MV-4-11 (cell line): Measurements from ENCODE around the gene AFMID.

Experiments
- DNase-seq: peaks from one replicate; lab custom pipeline; 2025; lab: John Stamatoyannopoulos, UW

AFMID gene

DNA sequence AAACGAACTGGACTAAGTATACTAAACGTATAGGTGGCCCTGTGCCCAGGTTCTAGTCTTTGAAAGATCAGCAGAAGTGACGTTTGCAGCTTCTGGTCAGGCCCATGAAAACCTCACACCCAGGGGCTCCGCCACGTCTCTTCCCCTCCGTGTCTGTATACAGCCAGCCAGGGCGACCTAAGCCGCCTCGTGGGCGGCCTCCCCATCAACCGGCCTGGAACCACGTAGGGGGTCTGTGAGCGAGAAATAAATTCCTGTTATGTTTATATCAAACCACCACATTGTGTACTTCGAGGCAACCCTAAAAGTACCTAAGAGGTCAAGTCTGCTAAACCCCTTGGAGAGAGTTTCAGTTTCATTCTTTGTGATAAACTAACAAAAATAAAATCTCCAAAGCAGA, 7.1 kb upstream of the AFMID start:
- DNase-seq: no peak

DNA sequence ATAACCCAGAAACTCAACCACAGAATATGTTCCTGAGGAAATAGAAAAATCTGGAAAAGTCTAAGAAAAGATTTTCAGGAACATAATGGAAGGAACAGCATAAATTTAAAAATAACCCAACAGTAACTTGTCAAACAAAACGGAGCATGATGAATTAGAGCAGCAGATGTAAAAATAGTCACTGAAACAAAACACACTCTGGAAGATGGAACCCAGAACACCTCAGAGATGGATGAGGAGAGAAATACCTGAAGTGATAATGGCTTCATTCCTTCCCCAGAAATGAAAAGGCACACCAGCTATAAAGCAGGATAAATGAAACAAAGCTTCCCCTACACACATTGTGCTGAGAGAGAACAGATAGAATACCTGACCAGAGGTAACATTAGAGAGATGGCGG, 6.7 kb upstream of the AFMID start:
- no peak for DNase-seq

DNA sequence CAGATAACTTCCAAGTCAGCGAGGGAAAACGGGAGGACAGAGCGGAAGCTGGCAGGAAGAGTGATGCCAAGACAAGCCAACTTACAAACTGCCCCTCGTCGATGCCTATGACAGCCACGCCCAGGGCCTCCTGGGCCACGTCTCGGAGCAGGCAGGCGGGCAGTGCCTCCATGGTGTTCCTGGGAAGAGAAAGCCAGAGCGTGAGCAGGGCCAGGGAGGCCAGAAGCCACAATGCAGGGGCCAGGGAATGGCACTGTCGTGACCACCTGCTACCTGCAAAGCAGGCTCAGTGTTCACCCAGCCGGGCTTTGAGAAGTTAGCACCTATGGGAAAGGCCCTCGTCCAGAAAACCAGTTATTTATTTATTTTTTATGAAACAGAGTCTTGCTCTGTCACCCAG, 4.7 kb upstream of the AFMID start:
- DNase-seq: no peak

DNA sequence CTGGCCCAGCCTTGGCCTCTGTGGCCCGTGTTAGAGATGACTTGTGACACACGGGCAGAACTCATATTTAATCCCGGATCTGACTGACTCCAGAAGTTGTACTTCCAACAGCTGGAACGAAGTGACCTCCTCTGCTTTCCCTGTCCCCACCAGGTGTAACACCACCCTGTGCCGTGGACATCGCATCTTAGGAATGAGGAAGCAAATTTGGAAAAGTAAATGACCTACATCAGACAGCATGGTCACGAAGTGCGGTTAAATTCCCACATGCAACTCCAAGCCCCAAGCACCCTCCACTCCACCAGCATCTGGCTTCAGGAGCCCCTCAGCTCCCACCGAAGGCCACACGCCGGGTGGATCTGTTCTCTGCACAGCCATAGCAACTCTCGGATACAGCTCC, 3.2 kb upstream of the AFMID start:
- DNase-seq: no peak

DNA sequence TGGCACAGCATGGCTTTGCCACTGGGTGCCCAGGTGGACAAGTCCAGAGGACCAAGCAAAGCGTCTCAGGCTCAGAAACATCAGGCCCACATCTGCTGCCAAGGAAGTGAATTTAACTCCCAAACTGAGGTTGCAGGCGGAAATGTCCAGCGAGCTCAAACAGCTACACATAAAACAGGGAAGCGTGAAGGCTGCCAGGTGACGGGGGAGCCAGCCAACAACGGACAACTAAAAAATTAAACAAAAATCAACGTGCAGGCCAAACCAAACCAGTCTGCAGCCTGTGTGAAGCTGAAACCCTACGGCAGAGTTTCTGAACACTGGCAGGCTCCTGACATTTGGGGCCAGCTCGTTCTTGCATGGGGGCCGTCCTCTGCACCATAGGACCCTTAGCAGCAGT, 2.8 kb upstream of the AFMID start:
- no peak for DNase-seq

DNA sequence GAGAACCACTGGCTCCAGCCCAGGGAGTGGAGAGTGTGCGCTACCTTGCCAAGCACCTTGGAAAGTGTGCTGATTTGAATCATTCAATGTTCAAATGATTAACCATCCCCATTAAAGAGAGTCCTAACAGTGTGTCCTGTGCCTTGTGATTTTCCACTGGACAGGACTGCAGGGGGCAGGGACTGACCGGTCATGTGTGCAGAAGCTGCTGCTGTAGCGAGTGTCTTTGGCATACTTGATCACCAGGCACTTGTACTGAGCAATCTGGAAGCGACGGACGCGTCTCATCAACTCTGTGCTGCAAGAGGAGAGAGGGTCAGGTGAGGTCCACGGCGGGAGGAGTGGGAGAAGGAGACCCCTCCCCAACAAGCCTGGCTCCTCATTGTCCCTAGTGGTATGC, 2.3 kb upstream of the AFMID start:
- no peak for DNase-seq

DNA sequence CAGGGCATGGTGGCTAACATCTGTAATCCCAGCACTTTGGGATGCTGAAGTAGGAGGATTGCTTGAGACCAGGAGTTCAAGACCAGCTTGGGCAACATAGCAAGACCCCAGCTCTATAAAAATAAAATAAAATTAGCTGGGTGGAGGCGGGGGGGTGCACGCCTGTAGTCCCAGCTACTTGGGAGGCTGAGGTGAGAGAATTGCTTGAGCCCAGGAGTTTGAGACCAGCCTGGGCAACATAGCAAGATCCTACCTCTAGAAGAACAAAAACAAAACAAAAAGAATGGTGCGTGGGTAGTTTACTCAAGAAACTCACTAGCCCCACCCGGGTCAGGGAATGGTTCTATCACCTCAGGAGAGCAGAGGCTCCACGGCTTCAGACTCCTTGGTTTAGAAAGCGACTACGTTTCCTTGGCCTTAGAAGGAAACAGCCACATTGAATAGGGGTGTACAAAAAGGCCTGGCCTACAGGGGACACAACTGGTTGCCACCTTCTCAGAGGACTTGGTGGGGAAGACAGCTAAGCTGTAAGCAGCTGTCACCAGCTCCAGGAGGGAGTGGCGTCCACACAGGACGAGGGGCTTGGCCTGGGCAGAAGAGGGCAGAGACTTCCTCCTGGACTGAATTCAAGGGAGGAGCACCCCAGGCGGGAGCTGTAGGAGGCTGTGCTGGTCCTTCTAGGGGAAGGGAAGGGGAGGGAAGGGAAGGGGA, 1.0 kb upstream of the AFMID start:
- peak; percentile 56 for DNase-seq

DNA sequence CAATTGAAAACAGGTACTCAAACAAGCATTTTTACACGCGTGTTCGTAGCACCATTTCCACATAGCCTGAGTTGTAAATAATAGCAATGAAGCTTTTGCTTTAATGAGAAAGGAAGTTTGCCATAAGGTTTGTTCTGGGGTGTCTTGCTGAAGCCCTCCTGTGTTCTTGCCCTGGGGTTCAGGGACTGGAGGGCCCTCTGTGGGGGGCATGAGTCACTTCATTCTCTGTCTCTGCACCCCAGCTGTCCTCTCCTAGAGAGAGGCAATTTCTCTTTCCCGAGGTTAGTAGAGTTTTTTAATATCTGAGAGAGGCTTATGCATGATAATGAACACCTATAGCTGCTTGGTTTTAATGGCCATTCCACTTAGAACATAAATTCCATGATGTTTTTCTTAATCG, 9.6 kb downstream of the AFMID start:
- DNase-seq: no peak

DNA sequence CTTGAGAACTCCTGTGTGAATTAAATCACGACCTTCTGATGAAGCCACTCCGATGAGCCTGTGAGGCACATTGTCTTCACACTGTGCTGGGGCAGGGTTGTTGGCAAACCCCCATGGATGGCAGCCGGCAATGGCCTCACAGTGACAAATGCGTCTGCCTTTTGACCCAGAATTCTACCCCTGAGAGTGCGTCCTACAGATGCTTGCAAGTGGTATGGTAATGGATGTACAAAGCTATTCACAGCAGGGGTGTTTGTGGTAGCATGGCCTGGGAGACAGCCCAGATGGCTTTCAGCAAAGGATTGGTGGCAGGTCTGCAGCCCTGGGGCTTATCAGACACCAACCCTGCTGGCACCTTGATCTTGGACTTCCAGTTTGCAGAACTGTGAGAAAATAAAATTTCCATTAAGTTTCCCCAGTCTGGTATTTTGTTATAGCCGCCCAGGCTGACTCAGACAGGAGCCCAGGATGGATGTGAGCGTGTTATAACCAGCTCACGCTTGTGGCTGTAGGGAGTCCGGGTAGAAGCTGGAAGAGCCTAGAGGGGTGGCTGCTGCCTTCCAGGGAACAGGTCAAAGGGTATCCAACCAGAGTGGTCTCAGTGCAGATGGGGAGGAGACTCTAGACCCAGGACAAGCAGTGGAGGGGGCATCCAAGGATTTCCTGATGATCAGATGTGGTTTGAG, 10.1 kb downstream of the AFMID start:
- DNase-seq: no peak

DNA sequence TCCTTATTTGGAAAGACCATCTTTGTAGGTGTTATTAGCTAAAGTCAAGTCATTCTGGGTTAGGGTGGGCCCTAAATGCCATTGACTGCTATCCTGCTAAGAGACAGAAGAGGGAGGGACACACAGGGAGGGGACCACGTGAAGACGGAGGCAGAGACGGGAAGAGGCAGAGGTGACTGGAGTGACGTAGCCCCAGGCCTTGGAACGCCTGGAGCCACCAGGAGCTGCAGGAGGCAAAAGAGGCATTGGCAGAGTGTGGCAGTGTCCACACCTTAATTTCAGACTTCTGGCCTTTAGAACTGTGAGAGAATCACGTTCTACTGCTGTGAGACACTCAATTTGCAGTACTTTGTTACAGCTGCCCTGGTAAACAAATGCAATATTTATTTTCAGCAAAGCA, 13.3 kb downstream of the AFMID start:
- DNase-seq: no peak

DNA sequence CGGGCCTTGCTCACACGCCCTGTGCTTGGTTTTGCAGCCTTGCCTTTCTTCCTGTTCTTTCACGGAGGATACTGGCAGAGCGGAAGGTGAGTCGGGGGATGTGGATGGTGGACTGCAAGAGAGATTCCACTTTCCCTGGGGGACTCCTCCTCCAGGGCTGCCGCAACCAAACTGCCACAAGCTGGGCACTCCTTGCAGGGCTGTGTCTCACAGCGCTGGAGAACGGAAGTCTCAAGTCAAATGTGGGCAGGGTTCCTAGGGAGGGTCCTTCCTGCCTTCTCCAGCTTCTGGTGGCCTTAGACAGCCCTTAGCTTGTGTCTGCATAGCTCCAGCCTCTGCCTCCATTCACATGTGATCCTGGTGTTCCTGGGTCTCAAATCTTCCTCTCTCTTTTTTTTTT, 15.5 kb downstream of the AFMID start:
- no peak for DNase-seq

DNA sequence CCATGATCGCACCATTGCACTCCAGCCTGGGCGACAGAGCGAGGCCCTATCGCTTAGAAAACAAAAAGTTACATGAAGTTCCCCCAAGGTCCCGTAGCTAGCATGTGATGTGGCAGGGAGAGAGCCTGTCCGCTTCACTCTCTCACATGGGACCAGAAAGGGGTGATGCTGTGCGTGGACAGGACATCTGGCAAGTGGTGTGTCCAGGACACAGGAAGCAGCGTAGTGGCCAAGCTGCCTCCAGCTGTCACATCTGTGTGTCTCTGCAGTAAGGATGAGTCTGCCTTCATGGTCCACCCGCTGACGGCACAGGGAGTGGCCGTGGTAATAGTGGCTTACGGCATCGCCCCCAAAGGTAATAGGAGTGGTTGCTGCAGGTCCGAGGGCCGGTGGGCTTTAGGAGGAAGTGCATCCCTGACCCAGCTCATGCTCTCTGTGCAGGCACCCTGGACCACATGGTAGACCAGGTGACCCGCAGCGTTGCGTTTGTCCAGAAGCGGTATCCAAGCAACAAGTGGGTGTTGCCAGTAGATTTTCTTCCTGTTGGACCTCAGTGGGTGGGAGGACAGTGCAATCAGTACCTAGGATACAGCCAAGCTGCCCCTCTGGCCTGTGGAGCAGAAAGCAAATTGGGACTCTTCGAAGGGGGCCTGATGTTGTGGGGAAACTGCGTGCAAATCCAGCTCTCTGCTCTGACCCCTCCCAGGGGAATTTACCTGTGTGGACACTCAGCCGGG, 17.4 kb downstream of the AFMID start:
- DNase-seq: no peak

DNA sequence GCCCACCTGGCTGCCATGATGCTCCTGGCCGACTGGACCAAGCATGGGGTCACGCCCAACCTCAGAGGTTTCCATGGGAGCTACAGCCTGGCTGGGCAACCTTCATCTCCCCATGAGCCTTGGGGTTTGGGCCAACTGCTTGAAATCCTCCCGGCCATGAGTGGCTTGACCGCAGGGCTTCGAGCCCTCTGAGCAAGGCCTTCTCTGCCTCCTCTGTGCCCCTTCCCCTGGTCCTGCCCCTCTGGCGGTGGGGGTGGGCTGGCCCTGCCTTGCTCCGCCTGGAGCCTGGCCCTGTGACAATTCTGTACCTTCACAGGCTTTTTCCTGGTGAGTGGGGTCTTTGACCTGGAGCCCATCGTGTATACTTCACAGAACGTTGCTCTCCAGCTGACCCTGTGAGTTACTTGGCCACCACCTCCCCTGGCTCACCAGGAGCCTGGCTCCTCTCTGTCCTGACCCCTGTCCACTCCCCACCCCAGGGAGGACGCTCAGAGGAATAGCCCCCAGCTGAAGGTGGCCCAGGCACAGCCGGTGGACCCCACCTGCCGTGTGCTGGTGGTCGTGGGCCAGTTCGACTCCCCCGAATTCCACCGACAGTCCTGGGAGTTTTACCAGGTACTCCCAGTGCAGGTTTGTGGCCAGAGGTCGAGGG, 18.1 kb downstream of the AFMID start:
- no peak for DNase-seq

DNA sequence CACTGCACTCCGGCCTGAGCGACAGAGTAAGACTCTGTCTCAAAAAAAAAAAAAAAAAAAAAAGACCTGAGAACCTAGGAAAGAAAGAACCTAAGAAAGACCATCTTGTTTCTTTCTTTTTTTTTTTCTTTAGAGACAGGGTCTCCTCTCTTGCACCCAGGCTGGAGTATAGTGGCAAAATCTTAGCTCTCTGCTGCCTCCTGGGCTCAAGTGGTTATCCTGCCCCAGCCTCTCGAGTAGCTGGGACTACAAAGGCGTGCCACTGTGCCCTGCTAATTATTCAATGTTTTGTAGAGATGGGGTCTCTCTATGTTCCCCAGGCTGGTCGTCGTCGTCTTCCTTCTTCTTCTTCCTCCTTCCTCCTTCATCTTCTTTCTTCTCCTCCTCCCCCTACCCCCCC, 19.1 kb downstream of the AFMID start:
- DNase-seq: no peak

DNA sequence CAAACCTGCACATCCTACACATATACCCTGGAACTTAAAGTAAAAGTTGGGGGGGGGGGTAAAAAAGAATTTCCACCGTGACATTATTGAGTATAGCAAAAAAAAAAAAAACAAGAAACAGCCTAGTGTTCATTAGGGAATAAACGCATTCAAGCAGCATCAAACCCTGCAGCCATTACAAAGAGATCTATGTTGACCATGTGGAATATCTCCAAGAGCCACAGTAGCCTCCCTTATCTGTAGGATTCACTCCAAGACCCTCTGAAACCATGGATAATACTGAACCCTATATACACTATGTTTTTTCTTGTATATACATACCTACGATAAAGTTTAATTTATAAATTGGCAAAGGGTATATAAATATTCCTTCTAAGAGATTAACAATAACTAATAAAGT, 21.3 kb downstream of the AFMID start:
- no peak for DNase-seq

DNA sequence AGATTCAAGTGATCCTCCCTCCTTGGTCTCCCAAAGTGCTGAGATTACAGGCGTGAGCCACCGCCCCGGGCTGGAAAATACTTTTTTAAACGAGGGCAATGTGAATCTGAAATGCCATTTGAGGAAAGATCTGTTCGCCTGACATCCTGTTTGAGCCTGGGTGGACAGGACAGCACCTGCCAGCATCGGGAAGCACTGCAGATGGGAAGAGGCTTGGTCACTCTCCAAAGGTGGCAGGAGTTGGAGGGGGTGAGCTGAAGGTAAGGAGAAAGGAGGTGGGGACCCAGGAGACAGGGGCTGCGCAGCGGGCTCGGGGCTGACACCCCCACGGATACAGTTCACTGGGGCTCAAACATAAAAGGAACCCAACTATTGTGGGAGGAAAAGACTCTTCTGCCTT, 22.9 kb downstream of the AFMID start:
- DNase-seq: no peak

DNA sequence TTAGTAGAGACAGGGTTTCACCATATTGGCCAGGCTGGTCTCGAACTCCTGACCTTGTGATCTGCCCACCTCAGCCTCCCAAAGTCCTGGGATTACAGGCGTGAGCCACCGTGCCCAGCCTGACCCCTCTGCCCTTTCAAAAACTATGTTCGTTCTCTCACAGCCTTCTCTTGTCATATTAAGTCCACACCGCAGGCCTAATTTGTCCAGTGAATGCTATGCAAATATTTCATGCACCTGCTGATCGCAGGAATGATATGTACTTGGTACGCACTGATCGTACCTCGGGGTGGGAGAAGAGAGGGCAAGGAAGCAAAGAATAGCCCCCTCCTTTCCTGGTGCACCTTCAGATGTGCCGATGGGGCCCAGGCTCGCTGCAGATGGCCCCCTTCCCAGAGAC, 23.9 kb downstream of the AFMID start:
- no peak for DNase-seq

DNA sequence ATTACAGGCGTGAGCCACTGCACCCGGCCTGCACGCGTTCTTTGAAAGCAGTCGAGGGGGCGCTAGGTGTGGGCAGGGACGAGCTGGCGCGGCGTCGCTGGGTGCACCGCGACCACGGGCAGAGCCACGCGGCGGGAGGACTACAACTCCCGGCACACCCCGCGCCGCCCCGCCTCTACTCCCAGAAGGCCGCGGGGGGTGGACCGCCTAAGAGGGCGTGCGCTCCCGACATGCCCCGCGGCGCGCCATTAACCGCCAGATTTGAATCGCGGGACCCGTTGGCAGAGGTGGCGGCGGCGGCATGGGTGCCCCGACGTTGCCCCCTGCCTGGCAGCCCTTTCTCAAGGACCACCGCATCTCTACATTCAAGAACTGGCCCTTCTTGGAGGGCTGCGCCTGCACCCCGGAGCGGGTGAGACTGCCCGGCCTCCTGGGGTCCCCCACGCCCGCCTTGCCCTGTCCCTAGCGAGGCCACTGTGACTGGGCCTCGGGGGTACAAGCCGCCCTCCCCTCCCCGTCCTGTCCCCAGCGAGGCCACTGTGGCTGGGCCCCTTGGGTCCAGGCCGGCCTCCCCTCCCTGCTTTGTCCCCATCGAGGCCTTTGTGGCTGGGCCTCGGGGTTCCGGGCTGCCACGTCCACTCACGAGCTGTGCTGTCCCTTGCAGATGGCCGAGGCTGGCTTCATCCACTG, 27.0 kb downstream of the AFMID start, which contains the start of gene BIRC5:
Gene BIRC5, plus strand, starts transcription at position 238 of the 690 bp plus-strand sequence. Its CDS starts 64 bp downstream, at position 302.
- DNase-seq: peak; percentile 81

DNA sequence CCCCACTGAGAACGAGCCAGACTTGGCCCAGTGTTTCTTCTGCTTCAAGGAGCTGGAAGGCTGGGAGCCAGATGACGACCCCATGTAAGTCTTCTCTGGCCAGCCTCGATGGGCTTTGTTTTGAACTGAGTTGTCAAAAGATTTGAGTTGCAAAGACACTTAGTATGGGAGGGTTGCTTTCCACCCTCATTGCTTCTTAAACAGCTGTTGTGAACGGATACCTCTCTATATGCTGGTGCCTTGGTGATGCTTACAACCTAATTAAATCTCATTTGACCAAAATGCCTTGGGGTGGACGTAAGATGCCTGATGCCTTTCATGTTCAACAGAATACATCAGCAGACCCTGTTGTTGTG, 27.5 kb downstream of the AFMID start:
- DNase-seq: no peak

DNA sequence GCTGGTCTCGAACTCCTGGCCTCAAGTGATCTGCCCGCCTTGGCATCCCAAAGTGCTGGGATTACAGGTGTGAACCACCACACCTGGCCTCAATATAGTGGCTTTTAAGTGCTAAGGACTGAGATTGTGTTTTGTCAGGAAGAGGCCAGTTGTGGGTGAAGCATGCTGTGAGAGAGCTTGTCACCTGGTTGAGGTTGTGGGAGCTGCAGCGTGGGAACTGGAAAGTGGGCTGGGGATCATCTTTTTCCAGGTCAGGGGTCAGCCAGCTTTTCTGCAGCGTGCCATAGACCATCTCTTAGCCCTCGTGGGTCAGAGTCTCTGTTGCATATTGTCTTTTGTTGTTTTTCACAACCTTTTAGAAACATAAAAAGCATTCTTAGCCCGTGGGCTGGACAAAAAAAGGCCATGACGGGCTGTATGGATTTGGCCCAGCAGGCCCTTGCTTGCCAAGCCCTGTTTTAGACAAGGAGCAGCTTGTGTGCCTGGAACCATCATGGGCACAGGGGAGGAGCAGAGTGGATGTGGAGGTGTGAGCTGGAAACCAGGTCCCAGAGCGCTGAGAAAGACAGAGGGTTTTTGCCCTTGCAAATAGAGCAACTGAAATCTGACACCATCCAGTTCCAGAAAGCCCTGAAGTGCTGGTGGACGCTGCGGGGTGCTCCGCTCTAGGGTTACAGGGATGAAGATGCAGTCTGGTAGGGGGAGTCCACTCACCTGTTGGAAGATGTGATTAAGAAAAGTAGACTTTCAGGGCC, 32.4 kb downstream of the AFMID start:
- no peak for DNase-seq

DNA sequence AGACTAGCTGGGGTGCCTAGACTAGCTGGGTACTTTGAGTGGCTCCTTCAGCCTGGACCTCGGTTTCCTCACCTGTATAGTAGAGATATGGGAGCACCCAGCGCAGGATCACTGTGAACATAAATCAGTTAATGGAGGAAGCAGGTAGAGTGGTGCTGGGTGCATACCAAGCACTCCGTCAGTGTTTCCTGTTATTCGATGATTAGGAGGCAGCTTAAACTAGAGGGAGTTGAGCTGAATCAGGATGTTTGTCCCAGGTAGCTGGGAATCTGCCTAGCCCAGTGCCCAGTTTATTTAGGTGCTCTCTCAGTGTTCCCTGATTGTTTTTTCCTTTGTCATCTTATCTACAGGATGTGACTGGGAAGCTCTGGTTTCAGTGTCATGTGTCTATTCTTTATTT, 35.9 kb downstream of the AFMID start:
- DNase-seq: no peak
